LNCAP (cell line): ENCODE data around the gene METTL25.

Source experiments
- CTCF ChIP-seq: fragments of 450-650 bp; IDR thresholded peaks from 2 replicates; pipeline ENCODE4 v1.5.1; 2017; ENCODE audit warnings: mild to moderate bottlenecking

The METTL25 gene

DNA sequence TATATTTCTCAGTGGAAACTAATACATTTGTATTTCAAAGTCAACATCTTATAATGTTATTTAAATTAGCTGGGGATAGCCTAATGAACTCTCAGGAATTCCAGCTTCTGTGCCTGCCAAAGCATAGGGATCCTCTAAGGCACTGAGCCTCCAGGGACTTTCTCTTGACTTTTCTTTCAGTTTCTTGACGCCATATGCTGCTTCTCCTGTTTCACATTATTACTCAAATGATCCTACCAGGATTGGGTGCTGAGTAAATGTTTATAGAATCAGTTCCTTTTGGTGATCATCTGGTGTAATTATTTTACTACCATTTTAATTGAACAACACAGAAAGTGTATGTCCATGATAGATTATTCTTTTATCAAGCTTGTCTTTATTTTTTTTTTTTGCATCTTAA, 7.9 kb downstream of the METTL25 start:
- no peak for TF ChIP-seq CTCF

DNA sequence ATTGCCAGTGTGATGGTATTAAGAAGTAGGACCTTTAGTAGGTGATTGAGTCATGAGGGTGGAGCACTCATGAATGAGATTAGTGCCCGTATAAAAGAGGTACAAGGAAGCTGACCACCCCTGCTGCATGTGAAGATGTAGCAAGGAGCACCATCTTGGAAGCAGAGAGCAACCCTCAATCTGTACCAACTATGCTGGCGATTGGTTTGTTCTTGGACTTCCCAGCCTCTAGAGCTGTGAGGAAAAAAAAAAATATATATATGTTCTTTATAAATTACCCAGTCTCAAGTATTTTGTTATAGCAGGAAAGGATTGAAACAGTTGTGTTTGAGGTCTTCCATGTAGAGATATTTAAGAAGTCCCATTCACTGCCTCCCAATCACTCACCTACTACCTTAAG, 16.9 kb downstream of the METTL25 start:
- TF ChIP-seq CTCF, result no peak

DNA sequence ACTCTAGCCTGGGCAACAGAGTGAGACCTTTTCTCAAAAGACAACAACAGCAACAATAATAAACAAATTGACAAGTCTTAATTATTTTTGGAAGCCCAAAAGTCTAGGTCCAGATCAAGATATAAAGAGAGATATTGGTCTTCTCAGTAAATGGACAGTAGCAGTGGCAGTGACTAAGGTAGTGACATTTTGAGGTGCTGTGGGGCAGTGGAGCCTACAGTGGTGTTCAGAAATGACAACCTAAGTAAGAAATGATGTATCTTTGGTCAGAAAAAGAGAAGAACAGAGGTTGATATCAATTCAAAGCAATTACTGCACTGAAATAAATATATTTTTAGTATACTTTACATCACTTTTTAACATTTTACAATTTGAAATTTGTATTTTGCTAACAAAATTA, 20.7 kb downstream of the METTL25 start:
- no peak for TF ChIP-seq CTCF

DNA sequence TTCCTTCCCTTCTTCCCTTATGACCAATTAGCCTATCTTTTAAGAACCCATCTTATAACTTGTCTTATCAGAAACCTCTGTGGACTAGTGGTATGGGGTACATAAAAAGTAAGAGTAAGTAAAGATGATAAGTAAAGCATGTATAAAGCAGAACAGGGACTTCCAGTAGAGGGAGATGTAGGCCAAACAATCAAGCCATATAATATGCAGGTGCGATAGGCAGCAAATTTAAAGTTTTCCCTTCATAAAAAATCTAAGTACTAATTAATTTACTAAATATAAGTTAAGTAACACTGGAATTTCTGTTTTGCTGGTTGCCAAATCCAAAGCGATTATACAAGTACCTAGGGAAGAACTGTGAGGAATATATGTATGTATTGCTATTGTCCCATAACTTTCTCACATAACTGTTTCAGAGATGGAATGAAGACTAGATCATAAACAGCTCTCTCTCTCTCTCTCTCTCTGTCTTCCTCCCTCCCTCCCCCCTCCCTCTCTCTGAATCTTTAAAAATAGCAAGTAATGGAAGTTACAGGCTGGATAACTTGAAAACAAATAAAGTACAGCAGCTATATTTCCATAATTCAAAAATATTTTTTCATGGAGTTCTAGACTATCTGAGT, 25.7 kb downstream of the METTL25 start:
- TF ChIP-seq CTCF, result peak; percentile 81

- no peak for TF ChIP-seq CTCF
Observed at GRCh38 chr12:82398879-82399278, 40.5 kb downstream of the METTL25 start.

GRCh38 chr12:82400819-82401218, 42.5 kb downstream of the METTL25 start:
- TF ChIP-seq CTCF, result no peak

GRCh38 chr12:82406651-82407050, 48.3 kb downstream of the METTL25 start:
- TF ChIP-seq CTCF, result no peak

DNA sequence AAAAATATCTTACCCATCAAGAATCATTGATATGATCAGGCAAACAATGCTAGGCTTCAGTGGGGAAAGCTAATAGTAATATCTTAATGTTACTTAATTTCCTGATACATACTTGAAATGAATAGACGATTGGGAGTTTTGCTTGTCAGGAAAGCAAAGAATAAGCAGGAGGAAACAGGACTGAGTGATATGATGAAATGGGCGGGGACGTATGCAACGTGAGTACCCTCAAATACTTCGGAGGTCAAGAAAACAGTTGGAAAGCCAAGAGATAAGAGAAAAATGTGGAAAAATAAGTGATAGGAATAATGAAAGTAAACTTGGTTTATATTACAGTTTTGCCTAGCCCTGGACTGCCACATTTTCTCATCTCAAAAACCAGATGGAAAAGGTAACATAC, 49.2 kb downstream of the METTL25 start:
- TF ChIP-seq CTCF, result no peak
